Ishikawa (cell line): ENCODE data around the gene BTBD9.

ENCODE experiments used
- CEBPB ChIP-seq: IDR thresholded peaks from 2 replicates; pipeline ENCODE4 v1.6.1; 2012
- CREB1 ChIP-seq: IDR thresholded peaks from 2 replicates; pipeline ENCODE4 v1.6.1; 2012; ENCODE audit warnings: low read depth
- EGR1 ChIP-seq: IDR thresholded peaks from 2 replicates; pipeline ENCODE4 v1.6.1; 2012
- EP300 ChIP-seq: IDR thresholded peaks from 2 replicates; pipeline ENCODE4 v1.6.1; 2012; ENCODE audit warnings: borderline replicate concordance
- MAX ChIP-seq: IDR thresholded peaks from 2 replicates; pipeline ENCODE4 v1.6.1; 2012
- RAD21 ChIP-seq: IDR thresholded peaks from 2 replicates; pipeline ENCODE4 v1.6.1; 2012; ENCODE audit warnings: low read depth
- REST ChIP-seq: IDR thresholded peaks from 2 replicates; pipeline ENCODE4 v1.6.1; 2012; ENCODE audit warnings: low read depth, mild to moderate bottlenecking
- TAF1 ChIP-seq: IDR thresholded peaks from 2 replicates; pipeline ENCODE4 v1.6.1; 2012; ENCODE audit warnings: low read depth, mild to moderate bottlenecking
- TCF12 ChIP-seq: IDR thresholded peaks from 2 replicates; pipeline ENCODE4 v1.6.1; 2012; ENCODE audit warnings: low read depth
- TEAD4 ChIP-seq: IDR thresholded peaks from 2 replicates; pipeline ENCODE4 v1.6.1; 2012
- YY1 ChIP-seq: IDR thresholded peaks from 2 replicates; pipeline ENCODE4 v1.6.1; 2012; ENCODE audit warnings: low read depth

- no peak for TF ChIP-seq RAD21
- no peak for TF ChIP-seq TAF1
- TF ChIP-seq CEBPB, result no peak
- TF ChIP-seq CREB1, result no peak
- TF ChIP-seq EP300, result no peak
- no peak for TF ChIP-seq YY1
- TF ChIP-seq REST, result no peak
- TF ChIP-seq TCF12, result no peak
- TF ChIP-seq TEAD4, result no peak
- TF ChIP-seq EGR1, result no peak
- no peak for TF ChIP-seq MAX
These were observed 450.9 kb downstream of the BTBD9 start for GRCh38 chr6:38188677-38189335.
